ENCODE measurements around the gene LSR. TPM values are rescaled to one million over a fixed set of nuclear protein-coding genes. Genes with fewer than 3 reads are reported as not detected.

The LSR gene
- total RNA-seq, 1 donor from 2014 or later, result 55.2 TPM

- DNase-seq (ENCODE audit: low spot score), result no peak
These were observed 51.5 kb downstream of the LSR start for GRCh38 chr19:35300339-35300649.

- DNase-seq (ENCODE audit: low spot score), result no peak
These were observed 53.2 kb downstream of the LSR start for GRCh38 chr19:35301961-35302360.

GRCh38 chr19:35302446-35302845 is 53.6 kb downstream of the LSR start:
- DNase-seq (ENCODE audit: low spot score), result no peak

GRCh38 chr19:35303357-35303915 is 54.6 kb downstream of the LSR start:
- DNase-seq (ENCODE audit: low spot score), result no peak

GRCh38 chr19:35304036-35304435 is 55.2 kb downstream of the LSR start:
- no peak for DNase-seq (ENCODE audit: low spot score)

- DNase-seq (ENCODE audit: low spot score), result no peak
These were observed 56.4 kb downstream of the LSR start for GRCh38 chr19:35305181-35305580.

- no peak for DNase-seq (ENCODE audit: low spot score)
These were observed 57.9 kb downstream of the LSR start for GRCh38 chr19:35306473-35307246.

GRCh38 chr19:35307931-35308330 is 59.1 kb downstream of the LSR start:
- no peak for DNase-seq (ENCODE audit: low spot score)

GRCh38 chr19:35308910-35309309 is 60.1 kb downstream of the LSR start:
- DNase-seq (ENCODE audit: low spot score), result no peak

- no peak for DNase-seq (ENCODE audit: low spot score)
These were observed 60.9 kb downstream of the LSR start for GRCh38 chr19:35309481-35310279.

- DNase-seq (ENCODE audit: low spot score), result no peak
These were observed 61.5 kb downstream of the LSR start for GRCh38 chr19:35310331-35310730.

GRCh38 chr19:35310811-35311465 is 62.1 kb downstream of the LSR start:
- no peak for DNase-seq (ENCODE audit: low spot score)

GRCh38 chr19:35311901-35312665 is 63.3 kb downstream of the LSR start:
- no peak for DNase-seq (ENCODE audit: low spot score)

GRCh38 chr19:35313587-35313986 is 64.8 kb downstream of the LSR start:
- DNase-seq (ENCODE audit: low spot score), result no peak

GRCh38 chr19:35314031-35314430 is 65.2 kb downstream of the LSR start:
- no peak for DNase-seq (ENCODE audit: low spot score)

- DNase-seq (ENCODE audit: low spot score), result no peak
These were observed 66.2 kb downstream of the LSR start for GRCh38 chr19:35314858-35315470.

- no peak for DNase-seq (ENCODE audit: low spot score)
These were observed 67.1 kb downstream of the LSR start for GRCh38 chr19:35315883-35316282.

- DNase-seq (ENCODE audit: low spot score), result no peak
These were observed 67.8 kb downstream of the LSR start for GRCh38 chr19:35316560-35316959.

Data from ureter (tissue), 1 donor.